Measurements from ENCODE around the gene KCNH1.

Gene KCNH1

GRCh38 chr1:210715072-210715471, 418.9 kb downstream of the KCNH1 start:
- DNase-seq (ENCODE audit: low read depth in 2 of 2) = no peak

GRCh38 chr1:210711825-210712612, 421.9 kb downstream of the KCNH1 start:
- no peak for DNase-seq (ENCODE audit: low read depth in 2 of 2)

DNA sequence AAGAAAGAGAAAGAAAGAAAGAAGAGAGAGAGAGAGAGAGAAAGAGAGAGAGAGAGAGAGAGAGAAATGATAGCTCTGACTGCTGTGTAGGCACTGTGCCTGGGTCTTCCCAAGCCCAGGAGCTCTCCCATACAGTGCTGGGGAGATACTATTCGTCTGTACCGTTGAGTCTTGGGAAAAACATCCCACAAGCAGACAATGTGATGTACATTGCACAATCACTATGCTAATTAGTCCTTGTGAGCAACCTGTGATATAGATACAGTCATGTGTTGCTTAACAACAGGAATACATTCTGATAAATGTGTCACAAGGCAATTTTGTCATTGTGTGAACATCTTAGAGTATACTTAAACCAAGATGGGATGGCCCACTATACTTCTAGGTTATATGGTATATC, 424.2 kb downstream of the KCNH1 start:
- no peak for DNase-seq (ENCODE audit: low read depth in 2 of 2)

GRCh38 chr1:210707300-210708240, 426.4 kb downstream of the KCNH1 start:
- no peak for DNase-seq (ENCODE audit: low read depth in 2 of 2)

DNA sequence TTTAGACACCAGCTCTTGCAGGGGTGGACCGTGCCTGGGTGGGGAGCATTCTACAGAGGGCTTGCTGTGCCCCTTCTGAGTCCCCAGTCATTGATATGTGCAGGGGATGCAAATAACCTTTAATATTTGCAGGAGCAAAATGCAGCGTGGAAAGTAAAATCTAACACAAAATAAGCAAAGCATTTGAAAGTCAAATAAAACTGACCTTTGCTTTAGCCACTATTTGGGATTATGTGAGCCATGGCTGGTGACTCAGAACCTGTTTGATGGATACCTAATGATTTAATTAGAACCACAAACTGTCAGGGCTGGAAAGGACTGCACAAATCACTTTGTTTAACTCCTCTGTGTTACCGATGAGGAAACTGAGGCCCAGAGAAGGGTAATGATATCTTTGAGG, 427.7 kb downstream of the KCNH1 start:
- no peak for DNase-seq (ENCODE audit: low read depth in 2 of 2)

GRCh38 chr1:210705086-210705485, 428.9 kb downstream of the KCNH1 start:
- DNase-seq (ENCODE audit: low read depth in 2 of 2) = no peak

GRCh38 chr1:210703593-210703992, 430.4 kb downstream of the KCNH1 start:
- no peak for DNase-seq (ENCODE audit: low read depth in 2 of 2)

DNA sequence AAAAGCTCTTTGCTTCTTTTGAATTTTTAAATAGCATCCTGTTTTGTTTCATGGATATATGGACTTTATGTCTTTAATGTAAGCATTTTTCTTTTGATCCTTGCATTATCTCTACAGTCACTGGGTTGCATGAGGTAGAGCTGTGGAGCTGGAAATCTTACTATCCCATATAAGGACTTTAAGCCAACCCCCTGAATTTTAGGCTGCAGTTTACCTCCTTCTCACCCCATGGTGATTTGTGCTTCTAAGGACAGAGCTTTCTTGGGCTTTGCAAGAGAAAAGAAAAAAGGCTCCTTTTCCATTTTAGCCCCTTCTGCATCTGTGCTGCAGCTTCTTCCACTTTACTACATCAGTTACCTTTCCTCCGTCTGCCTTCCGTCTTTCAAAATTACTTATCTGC, 431.4 kb downstream of the KCNH1 start:
- no peak for DNase-seq (ENCODE audit: low read depth in 2 of 2)

- no peak for DNase-seq (ENCODE audit: low read depth in 2 of 2)
Measured at GRCh38 chr1:210700511-210700910, 433.4 kb downstream of the KCNH1 start.

- no peak for DNase-seq (ENCODE audit: low read depth in 2 of 2)
Measured at GRCh38 chr1:210700083-210700482, 433.9 kb downstream of the KCNH1 start.

- DNase-seq (ENCODE audit: low read depth in 2 of 2) = no peak
Measured at GRCh38 chr1:210698661-210699060, 435.3 kb downstream of the KCNH1 start.

DNA sequence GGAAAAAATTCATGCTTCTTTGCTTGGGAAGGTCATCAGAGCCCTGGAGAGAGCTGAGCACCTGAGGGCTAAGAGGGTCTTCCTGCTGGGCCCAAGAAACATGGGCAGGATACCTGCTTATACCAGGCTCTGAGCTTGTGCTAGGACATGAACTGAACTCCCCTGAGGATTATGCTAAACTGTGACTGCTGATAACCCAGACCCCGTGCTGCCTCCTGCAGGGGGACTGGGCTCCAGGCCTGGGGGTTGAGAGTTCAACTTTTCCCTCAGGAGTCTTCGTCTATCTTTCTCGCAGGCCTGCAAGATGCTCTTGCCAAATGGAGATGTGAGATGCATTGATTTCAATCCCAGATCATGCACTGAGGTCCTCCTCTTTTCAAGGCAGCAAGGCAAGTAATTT, 436.8 kb downstream of the KCNH1 start:
- DNase-seq (ENCODE audit: low read depth in 2 of 2) = no peak

- DNase-seq (ENCODE audit: low read depth in 2 of 2) = no peak
Measured at GRCh38 chr1:210696709-210697108, 437.2 kb downstream of the KCNH1 start.

DNA sequence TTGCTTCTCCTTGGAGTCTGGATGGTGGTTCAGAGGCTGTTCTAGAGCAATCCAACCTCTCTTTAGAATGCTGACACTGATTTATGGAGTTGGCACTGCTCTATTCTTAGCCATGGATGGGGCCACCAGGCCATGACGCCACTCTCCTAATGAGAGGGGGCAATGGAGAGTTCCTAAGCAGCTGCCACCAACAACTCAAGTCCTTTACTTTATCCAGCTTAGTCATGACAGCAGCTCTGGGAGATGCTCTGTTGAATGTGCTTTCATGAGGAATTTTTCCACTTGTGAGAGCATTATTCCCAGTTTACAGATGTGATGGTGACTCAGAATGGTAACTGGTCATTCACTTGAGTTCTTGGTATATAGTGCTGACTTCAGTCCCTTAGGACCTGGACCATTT, 438.9 kb downstream of the KCNH1 start:
- no peak for DNase-seq (ENCODE audit: low read depth in 2 of 2)

- DNase-seq (ENCODE audit: low read depth in 2 of 2) = no peak
Measured at GRCh38 chr1:210692796-210693195, 441.2 kb downstream of the KCNH1 start.

GRCh38 chr1:210691039-210691610, 442.8 kb downstream of the KCNH1 start:
- no peak for DNase-seq (ENCODE audit: low read depth in 2 of 2)

GRCh38 chr1:210690236-210690635, 443.7 kb downstream of the KCNH1 start:
- no peak for DNase-seq (ENCODE audit: low read depth in 2 of 2)

DNA sequence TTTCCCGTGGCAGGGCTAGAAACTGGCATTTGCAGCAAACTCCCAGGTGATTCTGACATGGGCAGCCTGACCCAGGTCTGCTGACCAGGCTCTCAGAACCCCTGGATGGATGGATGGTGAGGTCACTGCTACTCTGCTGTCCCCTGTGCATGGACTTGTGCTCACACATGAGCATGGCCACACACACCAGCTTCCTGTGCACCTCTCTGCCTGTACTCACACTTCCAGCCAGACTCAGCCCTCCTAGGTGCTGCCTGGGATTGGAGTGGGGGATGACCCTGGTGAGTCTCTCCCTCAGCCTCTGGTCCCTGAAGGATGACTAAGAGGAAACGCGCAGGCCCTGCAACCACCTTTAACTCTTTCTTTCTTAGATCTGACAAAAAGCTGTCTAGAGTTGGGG, 444.1 kb downstream of the KCNH1 start:
- no peak for DNase-seq (ENCODE audit: low read depth in 2 of 2)

DNA sequence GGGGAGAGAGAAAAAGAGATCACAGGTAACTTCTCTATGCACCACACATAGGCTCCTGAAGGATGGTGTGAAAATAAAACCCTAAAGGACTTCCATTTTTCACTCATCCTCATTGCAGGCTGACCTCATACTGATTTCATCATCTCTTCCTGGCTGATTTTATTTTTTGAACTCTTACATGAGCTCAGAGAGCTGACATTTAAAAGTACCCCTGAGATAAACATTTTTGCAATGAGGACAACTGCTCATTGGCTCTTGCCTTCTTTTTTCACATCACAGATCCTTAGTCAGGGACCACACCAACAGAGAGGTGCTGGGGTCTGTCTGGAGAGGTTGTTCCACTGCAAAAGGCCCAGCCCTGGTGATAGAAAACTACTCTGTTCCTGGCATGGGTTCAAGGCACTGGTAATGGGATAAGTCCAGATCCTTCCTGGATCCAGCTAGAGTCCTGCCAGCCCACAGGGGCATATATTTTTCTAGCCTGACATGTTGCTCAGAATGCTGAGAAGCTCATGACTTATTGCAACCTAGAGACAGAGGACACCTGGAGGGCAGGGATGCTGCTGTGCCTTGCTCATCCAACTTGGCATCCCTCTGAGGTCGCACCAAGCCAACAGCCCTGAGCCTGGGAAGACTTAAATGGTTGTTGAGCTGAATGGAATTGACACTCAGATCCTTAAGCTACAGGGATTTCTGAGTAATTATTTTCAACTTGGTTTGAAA, 445.3 kb downstream of the KCNH1 start:
- no peak for DNase-seq (ENCODE audit: low read depth in 2 of 2)

DNA sequence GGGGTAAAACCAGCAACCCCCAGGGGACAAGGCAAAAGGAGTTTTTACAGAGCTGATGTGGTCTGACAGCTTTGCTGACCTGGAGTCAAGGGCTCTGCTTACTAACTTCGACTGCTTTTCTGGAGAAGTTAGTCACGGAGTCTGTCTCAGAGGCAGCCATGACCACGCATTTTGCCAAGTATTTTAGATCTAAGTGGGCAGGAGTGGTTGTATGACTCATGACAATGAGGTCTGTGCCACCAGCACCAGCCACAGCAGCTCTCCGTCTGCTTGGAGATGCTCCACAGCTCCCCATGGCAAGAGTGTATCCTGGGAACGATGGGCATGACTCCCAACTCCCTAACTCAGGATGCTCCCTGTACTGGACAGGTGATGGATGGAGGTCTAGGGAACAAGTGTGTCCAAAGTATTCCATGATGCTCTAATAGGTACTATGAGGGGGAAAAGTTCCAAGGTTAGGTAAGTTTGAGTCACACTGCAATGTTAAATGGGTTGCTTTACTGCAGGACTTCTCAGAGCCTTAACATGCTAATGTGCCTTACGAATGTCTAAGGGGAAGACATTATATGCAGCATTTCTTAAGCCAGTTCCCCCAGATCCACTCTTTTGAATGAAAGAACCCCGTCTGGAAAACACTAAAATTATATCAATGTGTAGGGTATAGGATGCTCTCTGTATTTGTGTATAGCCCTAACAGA, 446.2 kb downstream of the KCNH1 start:
- no peak for DNase-seq (ENCODE audit: low read depth in 2 of 2)

DNA sequence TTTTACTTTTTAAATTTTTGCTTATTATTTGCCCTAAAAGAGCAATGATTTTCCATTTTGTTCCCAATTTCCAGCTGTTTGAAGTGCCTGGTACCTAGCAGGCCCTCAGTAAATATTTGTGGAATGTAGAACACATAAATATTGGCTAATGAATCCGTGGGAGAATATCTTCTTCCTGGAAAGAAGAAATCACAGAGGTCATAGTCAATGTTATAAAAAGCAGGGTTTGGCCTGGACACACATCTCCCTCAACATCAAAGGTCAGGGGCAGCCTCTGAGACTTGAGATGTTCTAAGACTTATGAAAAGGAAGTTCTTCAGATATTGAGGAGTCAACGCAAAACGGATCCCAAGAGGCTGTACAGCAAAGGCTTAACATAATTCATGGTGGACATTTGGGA, 447.1 kb downstream of the KCNH1 start:
- no peak for DNase-seq (ENCODE audit: low read depth in 2 of 2)

Data from fibroblast of skin of left biceps (primary cell).